OCI-M1 (cell line): Measurements from ENCODE around the gene TAB3.

Experiments used
- DNase-seq: peaks from one replicate; lab custom pipeline; 2025; lab: John Stamatoyannopoulos, UW

The TAB3 gene

GRCh38 chrX:30889147-30890140 is at the start of gene TAB3:
TSS of gene TAB3 (minus strand) at chrX:30889254. CDS start at chrX:30859588, 29,666 bp downstream.
- DNase-seq: peak; percentile 97

- no peak for DNase-seq
These were observed 49.2 kb upstream of the TAB3 start for GRCh38 chrX:30938295-30938694.

- peak; percentile 72 for DNase-seq
These were observed 46.9 kb upstream of the TAB3 start for GRCh38 chrX:30935985-30936384.

- DNase-seq: no peak
These were observed 42.9 kb upstream of the TAB3 start for GRCh38 chrX:30931920-30932319.

GRCh38 chrX:30930679-30931078 is 41.6 kb upstream of the TAB3 start:
- DNase-seq: no peak

GRCh38 chrX:30930143-30930542 is 41.1 kb upstream of the TAB3 start:
- no peak for DNase-seq

GRCh38 chrX:30920271-30920670 is 31.2 kb upstream of the TAB3 start:
- no peak for DNase-seq

GRCh38 chrX:30918480-30918879 is 29.4 kb upstream of the TAB3 start:
- DNase-seq: no peak

- no peak for DNase-seq
These were observed 24.4 kb upstream of the TAB3 start for GRCh38 chrX:30913492-30913891.

GRCh38 chrX:30910124-30910860 is 21.2 kb upstream of the TAB3 start:
- DNase-seq: peak; percentile 90

GRCh38 chrX:30906726-30907125 is 17.7 kb upstream of the TAB3 start:
- DNase-seq: no peak

- peak; percentile 61 for DNase-seq
These were observed 16.3 kb upstream of the TAB3 start for GRCh38 chrX:30905321-30905720.

GRCh38 chrX:30904632-30905031 is 15.6 kb upstream of the TAB3 start:
- no peak for DNase-seq

GRCh38 chrX:30904186-30904585 is 15.1 kb upstream of the TAB3 start:
- DNase-seq: no peak

GRCh38 chrX:30900227-30900626 is 11.2 kb upstream of the TAB3 start:
- DNase-seq: no peak

- DNase-seq: no peak
These were observed 9.8 kb upstream of the TAB3 start for GRCh38 chrX:30898886-30899285.

GRCh38 chrX:30895370-30895769 is 6.3 kb upstream of the TAB3 start:
- no peak for DNase-seq

- DNase-seq: no peak
These were observed 4.2 kb upstream of the TAB3 start for GRCh38 chrX:30893206-30893605.

GRCh38 chrX:30892591-30892990 is 3.5 kb upstream of the TAB3 start:
- DNase-seq: no peak

- peak; percentile 58 for DNase-seq
These were observed 418 bp downstream of the TAB3 start for GRCh38 chrX:30888526-30889146.

- DNase-seq: peak; percentile 7
These were observed 1.3 kb downstream of the TAB3 start for GRCh38 chrX:30887721-30888120.

- DNase-seq: no peak
These were observed 1.8 kb downstream of the TAB3 start for GRCh38 chrX:30887288-30887687.

- DNase-seq: no peak
These were observed 3.9 kb downstream of the TAB3 start for GRCh38 chrX:30885136-30885535.
